ENCODE data around the gene ATG13.

The ATG13 gene

GRCh38 chr11:46677991-46678740 is 60.8 kb downstream of the ATG13 start:
- DNase-seq (ENCODE audit: low spot score), result no peak
- no peak overlapping the region for H2BK5ac ChIP-seq (ENCODE audit: low read length)
- H3K27ac ChIP-seq (replicated peaks; ENCODE audit: low read length), result no peak overlapping the region
- H3K79me1 ChIP-seq (ENCODE audit: low read depth, low read length), result peaks cover 5% of the 10 kb centered on the region
- H3K27me3 ChIP-seq (ENCODE audit: control insufficient read depth in 3 of 3, insufficient read depth in 3 of 3, low read depth in 1 of 3, low read length in 3 of 3), result no peaks in the 10 kb centered on the region
- no peaks in the 10 kb centered on the region for H3K9me3 ChIP-seq (replicated peaks in 1 of 2; ENCODE audit: control insufficient read depth in 2 of 2, insufficient read depth in 1 of 2, low read depth in 1 of 2, low read length in 2 of 2)
- H2AFZ ChIP-seq (ENCODE audit: low read length), result no peak overlapping the region
- no peak overlapping the region for H3K4me3 ChIP-seq (ENCODE audit: low read length in 2 of 2)
- H2BK12ac ChIP-seq (ENCODE audit: low read length), result no peak overlapping the region
- peaks cover 2 to 4% of the 10 kb centered on the region in 2 donors for H3K4me1 ChIP-seq (ENCODE audit: control insufficient read depth in 2 of 2, insufficient read depth in 1 of 2, low read depth in 1 of 2, low read length in 2 of 2)
- WGBS, 2 donors (ENCODE audit: extremely low coverage in 2 of 2, insufficient read length in 2 of 2, insufficient replicate concordance in 1 of 2), result no CpG with 5 or more reads among the region's 10 CpGs
- peaks cover 28 to 55% of the 10 kb centered on the region in 2 donors for H3K36me3 ChIP-seq (replicated peaks in 1 of 2; ENCODE audit: control insufficient read depth in 2 of 2, insufficient read depth in 2 of 2, low read length in 2 of 2)
- no peak overlapping the region for H2BK120ac ChIP-seq (ENCODE audit: low read depth, low read length)
- no peak overlapping the region for H3K14ac ChIP-seq (ENCODE audit: low read length)
- H3K9ac ChIP-seq (ENCODE audit: low read depth, low read length, poor library complexity), result no peak overlapping the region
- peak overlapping the region; percentile 19 for H3K18ac ChIP-seq (ENCODE audit: low read length)
- H4K8ac ChIP-seq (ENCODE audit: low read depth, low read length), result no peak overlapping the region
- no peak overlapping the region for H3K4me2 ChIP-seq (ENCODE audit: insufficient read depth, low read length, poor library complexity, severe bottlenecking)
- H3K4ac ChIP-seq (ENCODE audit: low read length), result no peak overlapping the region
- no peak overlapping the region for H3K23ac ChIP-seq (ENCODE audit: low read depth, low read length, poor library complexity)
- no peak overlapping the region for H4K91ac ChIP-seq (ENCODE audit: low read depth, low read length, poor library complexity)
- H2BK15ac ChIP-seq (ENCODE audit: low read length), result no peak overlapping the region
- no peak overlapping the region for H2AK5ac ChIP-seq (ENCODE audit: low read depth, low read length)

DNA sequence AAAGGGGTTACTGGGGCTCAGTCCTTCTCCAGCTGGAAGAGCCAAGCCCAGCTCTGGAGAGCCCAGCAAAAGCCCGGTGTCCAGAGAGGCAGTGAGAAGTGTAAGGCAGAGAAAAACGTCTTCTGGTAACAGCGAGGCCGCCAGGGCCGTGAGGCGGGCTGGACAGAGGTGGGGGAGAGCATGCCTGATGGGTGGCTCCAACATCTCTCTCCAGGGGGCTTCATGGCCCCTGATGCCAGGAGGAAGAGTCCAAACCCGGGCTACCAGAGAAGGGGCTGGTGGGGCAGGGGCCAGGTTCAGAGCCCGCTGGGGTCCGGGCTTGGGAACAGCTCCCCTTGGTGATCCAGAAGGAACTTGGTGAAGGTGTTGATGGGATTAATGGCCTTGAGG is 61.4 kb downstream of the ATG13 start:
- H2AFZ ChIP-seq (ENCODE audit: low read length), result no peak overlapping the region
- DNase-seq (ENCODE audit: low spot score), result no peak

GRCh38 chr11:46679241-46680163 is 62.1 kb downstream of the ATG13 start:
- Histone ChIP-seq H3K4me3 (ENCODE audit: low read length in 2 of 2) (no peak overlapping the region), H2AFZ (ENCODE audit: low read length) (no peak overlapping the region), H2BK12ac (ENCODE audit: low read length) (no peak overlapping the region), H3K9me3 (replicated peaks in 1 of 2; ENCODE audit: control insufficient read depth in 2 of 2, insufficient read depth in 1 of 2, low read depth in 1 of 2, low read length in 2 of 2) (no peaks in the 10 kb centered on the region), H3K4me2 (ENCODE audit: insufficient read depth, low read length, poor library complexity, severe bottlenecking) (no peak overlapping the region), H4K8ac (ENCODE audit: low read depth, low read length) (no peak overlapping the region), H3K9ac (ENCODE audit: low read depth, low read length, poor library complexity) (peak overlapping the region; percentile 63), H3K4me1 (ENCODE audit: control insufficient read depth in 2 of 2, insufficient read depth in 1 of 2, low read depth in 1 of 2, low read length in 2 of 2) (peaks cover 2 to 4% of the 10 kb centered on the region in 2 donors), H3K4ac (ENCODE audit: low read length) (no peak overlapping the region), H3K27me3 (ENCODE audit: control insufficient read depth in 3 of 3, insufficient read depth in 3 of 3, low read depth in 1 of 3, low read length in 3 of 3) (no peaks in the 10 kb centered on the region), H3K36me3 (replicated peaks in 1 of 2; ENCODE audit: control insufficient read depth in 2 of 2, insufficient read depth in 2 of 2, low read length in 2 of 2) (peaks cover 24 to 54% of the 10 kb centered on the region in 2 donors), H2BK5ac (ENCODE audit: low read length) (no peak overlapping the region), H2BK120ac (ENCODE audit: low read depth, low read length) (no peak overlapping the region), H3K79me1 (ENCODE audit: low read depth, low read length) (peaks cover 5% of the 10 kb centered on the region), H3K27ac (replicated peaks; ENCODE audit: low read length) (no peak overlapping the region), H3K18ac (ENCODE audit: low read length) (no peak overlapping the region), H2AK5ac (ENCODE audit: low read depth, low read length) (no peak overlapping the region), H4K91ac (ENCODE audit: low read depth, low read length, poor library complexity) (no peak overlapping the region), H2BK15ac (ENCODE audit: low read length) (no peak overlapping the region), H3K23ac (ENCODE audit: low read depth, low read length, poor library complexity) (no peak overlapping the region), H3K14ac (ENCODE audit: low read length) (peak overlapping the region; percentile 47)
- no CpG with 5 or more reads among the region's 26 CpGs for WGBS, 2 donors (ENCODE audit: extremely low coverage in 2 of 2, insufficient read length in 2 of 2, insufficient replicate concordance in 1 of 2)
- no peak for DNase-seq (ENCODE audit: low spot score)

More for the DNA sequence above, 61.4 kb downstream of the ATG13 start:
- Histone ChIP-seq H3K79me1 (ENCODE audit: low read depth, low read length) (peaks cover 5% of the 10 kb centered on the region), H3K23ac (ENCODE audit: low read depth, low read length, poor library complexity) (no peak overlapping the region), H4K8ac (ENCODE audit: low read depth, low read length) (no peak overlapping the region), H3K4me2 (ENCODE audit: insufficient read depth, low read length, poor library complexity, severe bottlenecking) (no peak overlapping the region), H2BK12ac (ENCODE audit: low read length) (no peak overlapping the region), H3K27me3 (ENCODE audit: control insufficient read depth in 3 of 3, insufficient read depth in 3 of 3, low read depth in 1 of 3, low read length in 3 of 3) (no peaks in the 10 kb centered on the region), H4K91ac (ENCODE audit: low read depth, low read length, poor library complexity) (no peak overlapping the region), H3K14ac (ENCODE audit: low read length) (no peak overlapping the region), H2BK5ac (ENCODE audit: low read length) (no peak overlapping the region), H2AK5ac (ENCODE audit: low read depth, low read length) (no peak overlapping the region), H2BK120ac (ENCODE audit: low read depth, low read length) (no peak overlapping the region), H3K4me3 (ENCODE audit: low read length in 2 of 2) (no peak overlapping the region), H3K4ac (ENCODE audit: low read length) (no peak overlapping the region), H3K18ac (ENCODE audit: low read length) (no peak overlapping the region), H3K36me3 (replicated peaks in 1 of 2; ENCODE audit: control insufficient read depth in 2 of 2, insufficient read depth in 2 of 2, low read length in 2 of 2) (peaks cover 24 to 52% of the 10 kb centered on the region in 2 donors), H2BK15ac (ENCODE audit: low read length) (no peak overlapping the region), H3K9me3 (replicated peaks in 1 of 2; ENCODE audit: control insufficient read depth in 2 of 2, insufficient read depth in 1 of 2, low read depth in 1 of 2, low read length in 2 of 2) (no peaks in the 10 kb centered on the region), H3K9ac (ENCODE audit: low read depth, low read length, poor library complexity) (no peak overlapping the region), H3K4me1 (ENCODE audit: control insufficient read depth in 2 of 2, insufficient read depth in 1 of 2, low read depth in 1 of 2, low read length in 2 of 2) (peaks cover 2 to 4% of the 10 kb centered on the region in 2 donors), H3K27ac (replicated peaks; ENCODE audit: low read length) (no peak overlapping the region)
- no CpG with 5 or more reads among the region's 9 CpGs for whole genome bisulfite sequencing, 2 donors (ENCODE audit: extremely low coverage in 2 of 2, insufficient read length in 2 of 2, insufficient replicate concordance in 1 of 2)
